PC-9 (cell line): ENCODE results near the gene GSTP1. TPM values are rescaled to one million over a fixed set of nuclear protein-coding genes. Genes with fewer than 3 reads are reported as not detected.

Experiments used
- BruUV-seq: library from RNA; stranded (reverse); fragments of 400-500 nt; replicated peaks from 2 replicates; lab custom pipeline; 2021; lab: Mats Ljungman, UMichigan
- CTCF ChIA-PET: fragments of 300-600 bp; sonication (Branson Sonifier 250); formaldehyde crosslinking; loops from one replicate; lab custom pipeline; 2022; ENCODE audit warnings: antibody characterized with exemption; lab: Charles Lee
- POLR2A ChIA-PET: fragments of 300-600 bp; sonication (Branson Sonifier 250); formaldehyde crosslinking; loops from one replicate; lab custom pipeline; 2022; ENCODE audit warnings: antibody characterized with exemption; ENCODE audit not compliant: unreplicated experiment; lab: Charles Lee
- DNase-seq, 2 experiments: peaks; one replicate each; pipeline versions ENCODE4 v3.0.0 to v3.0.0-alpha.2; 2015 to 2022; ENCODE audit warnings: mixed read lengths in 1 of 2
- H2AFZ ChIP-seq: fragments of 200-600 bp; sonication (generic); 2 replicates; pipeline ENCODE4 v1.8.1; 2017; ENCODE audit warnings: antibody characterized with exemption
- H3F3A ChIP-seq: fragments of 200-600 bp; sonication (generic); 2 replicates; pipeline ENCODE4 v1.8.1; 2017; ENCODE audit warnings: antibody characterized with exemption, mild to moderate bottlenecking, low read depth; ENCODE audit not compliant: insufficient read depth
- H3K27ac ChIP-seq: fragments of 200-600 bp; sonication (generic); 2 replicates; pipeline ENCODE4 v1.6.1; 2016; ENCODE audit warnings: mixed run types
- H3K27me3 ChIP-seq: fragments of 200-600 bp; sonication (generic); 2 replicates; pipeline ENCODE4 v1.6.1; 2016; ENCODE audit warnings: low read depth, mixed run types; ENCODE audit not compliant: insufficient read depth
- H3K36me3 ChIP-seq: fragments of 200-600 bp; sonication (generic); 2 replicates; pipeline ENCODE4 v1.6.1; 2016; ENCODE audit warnings: low read depth, mixed run types
- H3K4me1 ChIP-seq: fragments of 200-600 bp; sonication (generic); replicated peaks from 2 replicates; pipeline ENCODE4 v1.6.1; 2016; ENCODE audit warnings: mixed run types; ENCODE audit not compliant: insufficient read depth
- H3K4me2 ChIP-seq: fragments of 200-600 bp; sonication (generic); 2 replicates; pipeline ENCODE4 v1.6.1; 2017; ENCODE audit warnings: mixed run types
- H3K4me3 ChIP-seq: fragments of 200-600 bp; sonication (generic); 2 replicates; pipeline ENCODE4 v1.6.1; 2016; ENCODE audit warnings: mixed run types
- H3K79me2 ChIP-seq: fragments of 200-600 bp; sonication (generic); 2 replicates; pipeline ENCODE4 v1.6.1; 2017; ENCODE audit warnings: low read depth, mixed run types
- H3K9me2 ChIP-seq: fragments of 200-600 bp; sonication (generic); 2 replicates; pipeline ENCODE4 v1.8.1; 2017; ENCODE audit warnings: mild to moderate bottlenecking; ENCODE audit not compliant: insufficient read depth
- H3K9me3 ChIP-seq: fragments of 200-600 bp; sonication (generic); 2 replicates; pipeline ENCODE4 v1.8.1; 2016; ENCODE audit warnings: low read depth; ENCODE audit not compliant: insufficient read depth
- H4K20me1 ChIP-seq: fragments of 200-600 bp; sonication (generic); 2 replicates; pipeline ENCODE4 v1.8.1; 2017; ENCODE audit not compliant: insufficient read depth
- CTCF ChIP-seq: fragments of 200-600 bp; sonication (generic); conservative IDR thresholded peaks from 2 replicates; pipeline ENCODE4 v1.6.1; 2017; ENCODE audit warnings: mixed run types, antibody characterized with exemption, mild to moderate bottlenecking, moderate library complexity
- EZH2 ChIP-seq: fragments of 200-600 bp; sonication (generic); IDR thresholded peaks from 2 replicates; pipeline ENCODE4 v1.8.0; 2017; ENCODE audit warnings: antibody characterized with exemption, low read depth
- intact Hi-C: fragments of 100-400 bp; cut with micrococcal nuclease; formaldehyde crosslinking; loops from one replicate; pipeline ENCODE4 v1.10.0; 2022; ENCODE audit not compliant: unreplicated experiment
- total RNA-seq: library from RNA; stranded (reverse); gene quantifications from 2 replicates; pipeline ENCODE4 v1.2.3, GENCODE V29; 2021

Gene GSTP1
- total RNA-seq, 1 experiment from 2014 or later = 2,063 TPM

GRCh38 chr11:67626970-67627369 lies 43.4 kb downstream of the GSTP1 start:
- no peak overlapping the region for H2AFZ ChIP-seq
- H3K9me3 ChIP-seq = no peaks in the 10 kb centered on the region
- no peak overlapping the region for H3K4me3 ChIP-seq
- H3K4me2 ChIP-seq = no peak overlapping the region
- ChIA-PET CTCF (interaction anchor here (1.3 kb wide), 1 partner anchor 13 kb away, joined by 3 read pairs; no protein-coding TSS in a partner anchor), POLR2A (no interaction called here)
- H3K36me3 ChIP-seq = no peaks in the 10 kb centered on the region
- TF ChIP-seq CTCF (no peak), EZH2 (no peak)
- H3K79me2 ChIP-seq = no peaks in the 10 kb centered on the region
- BruUV-seq = no TSS peak
- H3F3A ChIP-seq = peaks cover 3% of the 10 kb centered on the region; the same call in 1 of the 2 replicates
- intact Hi-C loops = no loop called here
- H3K27me3 ChIP-seq = no peaks in the 10 kb centered on the region
- peaks cover 8% of the 10 kb centered on the region for H3K4me1 ChIP-seq
- DNase-seq = no peak
- no peaks in the 10 kb centered on the region for H3K9me2 ChIP-seq
- no peaks in the 10 kb centered on the region for H4K20me1 ChIP-seq
- H3K27ac ChIP-seq = no peak overlapping the region

GRCh38 chr11:67627441-67627811 lies 43.8 kb downstream of the GSTP1 start:
- TF ChIP-seq EZH2 (no peak), CTCF (no peak)
- no peaks in the 10 kb centered on the region for H3K9me3 ChIP-seq
- ChIA-PET POLR2A (no interaction called here), CTCF (no interaction called here)
- no peak overlapping the region for H3K27ac ChIP-seq
- H3K4me2 ChIP-seq = no peak overlapping the region
- no peak overlapping the region for H3K4me3 ChIP-seq
- no peaks in the 10 kb centered on the region for H3K79me2 ChIP-seq
- peaks cover 3% of the 10 kb centered on the region; the same call in 1 of the 2 replicates for H3F3A ChIP-seq
- H3K4me1 ChIP-seq = peaks cover 8% of the 10 kb centered on the region
- no peaks in the 10 kb centered on the region for H3K27me3 ChIP-seq
- no peaks in the 10 kb centered on the region for H4K20me1 ChIP-seq
- H3K36me3 ChIP-seq = no peaks in the 10 kb centered on the region
- no TSS peak for BruUV-seq
- intact Hi-C loops = no loop called here
- H3K9me2 ChIP-seq = no peaks in the 10 kb centered on the region
- no peak for DNase-seq
- no peak overlapping the region for H2AFZ ChIP-seq

GRCh38 chr11:67627812-67628624 lies 44.4 kb downstream of the GSTP1 start:
- Histone ChIP-seq H3F3A (peaks cover 3% of the 10 kb centered on the region; the same call in 1 of the 2 replicates), H3K4me3 (no peak overlapping the region), H2AFZ (no peak overlapping the region), H3K4me2 (no peak overlapping the region), H3K79me2 (no peaks in the 10 kb centered on the region), H3K9me2 (no peaks in the 10 kb centered on the region), H3K36me3 (no peaks in the 10 kb centered on the region), H3K4me1 (peaks cover 8% of the 10 kb centered on the region), H4K20me1 (no peaks in the 10 kb centered on the region), H3K27ac (no peak overlapping the region), H3K27me3 (no peaks in the 10 kb centered on the region), H3K9me3 (no peaks in the 10 kb centered on the region)
- TF ChIP-seq CTCF (no peak), EZH2 (no peak)
- no peak for DNase-seq
- BruUV-seq = no TSS peak
- CTCF ChIA-PET = interaction anchor here (1.0 to 1.1 kb wide), 3 partner anchors 46 to 86 kb away, joined by 3 read pairs; no protein-coding TSS in a partner anchor
- intact Hi-C loops = no loop called here
- POLR2A ChIA-PET = no interaction called here
